T follicular helper cell (primary cell): ENCODE results near the gene RAB40C.

Experiments used
- DNase-seq: peaks from one replicate; pipeline ENCODE4 v3.0.0-alpha.2; 2020; ENCODE audit warnings: low read depth

Gene RAB40C

DNA sequence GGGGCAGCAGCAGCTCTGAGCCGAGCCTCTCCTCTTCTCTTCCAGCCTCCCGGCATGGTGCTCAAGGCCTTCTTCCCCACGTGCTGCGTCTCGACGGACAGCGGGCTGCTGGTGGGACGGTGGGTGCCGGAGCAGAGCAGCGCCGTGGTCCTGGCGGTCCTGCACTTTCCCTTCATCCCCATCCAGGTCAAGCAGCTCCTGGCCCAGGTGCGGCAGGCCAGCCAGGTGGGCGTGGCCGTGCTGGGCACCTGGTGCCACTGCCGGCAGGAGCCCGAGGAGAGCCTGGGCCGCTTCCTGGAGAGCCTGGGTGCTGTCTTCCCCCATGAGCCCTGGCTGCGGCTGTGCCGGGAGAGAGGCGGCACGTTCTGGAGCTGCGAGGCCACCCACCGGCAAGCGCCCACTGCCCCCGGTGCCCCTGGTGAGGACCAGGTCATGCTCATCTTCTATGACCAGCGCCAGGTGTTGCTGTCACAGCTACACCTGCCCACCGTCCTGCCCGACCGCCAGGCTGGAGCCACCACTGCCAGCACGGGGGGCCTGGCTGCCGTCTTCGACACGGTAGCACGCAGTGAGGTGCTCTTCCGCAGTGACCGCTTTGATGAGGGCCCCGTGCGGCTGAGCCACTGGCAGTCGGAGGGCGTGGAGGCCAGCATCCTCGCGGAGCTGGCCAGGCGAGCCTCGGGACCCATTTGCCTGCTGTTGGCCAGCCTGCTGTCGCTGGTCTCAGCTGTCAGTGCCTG lies 15.7 kb upstream of the RAB40C start:
- DNase-seq = no peak

- no peak for DNase-seq
These were observed 14.3 kb upstream of the RAB40C start for GRCh38 chr16:575354-576196.

- DNase-seq = no peak
These were observed 13.6 kb upstream of the RAB40C start for GRCh38 chr16:576197-576822.

GRCh38 chr16:576823-577201 lies 13.1 kb upstream of the RAB40C start:
- no peak for DNase-seq

GRCh38 chr16:577796-578195 lies 12.1 kb upstream of the RAB40C start:
- DNase-seq = no peak

DNA sequence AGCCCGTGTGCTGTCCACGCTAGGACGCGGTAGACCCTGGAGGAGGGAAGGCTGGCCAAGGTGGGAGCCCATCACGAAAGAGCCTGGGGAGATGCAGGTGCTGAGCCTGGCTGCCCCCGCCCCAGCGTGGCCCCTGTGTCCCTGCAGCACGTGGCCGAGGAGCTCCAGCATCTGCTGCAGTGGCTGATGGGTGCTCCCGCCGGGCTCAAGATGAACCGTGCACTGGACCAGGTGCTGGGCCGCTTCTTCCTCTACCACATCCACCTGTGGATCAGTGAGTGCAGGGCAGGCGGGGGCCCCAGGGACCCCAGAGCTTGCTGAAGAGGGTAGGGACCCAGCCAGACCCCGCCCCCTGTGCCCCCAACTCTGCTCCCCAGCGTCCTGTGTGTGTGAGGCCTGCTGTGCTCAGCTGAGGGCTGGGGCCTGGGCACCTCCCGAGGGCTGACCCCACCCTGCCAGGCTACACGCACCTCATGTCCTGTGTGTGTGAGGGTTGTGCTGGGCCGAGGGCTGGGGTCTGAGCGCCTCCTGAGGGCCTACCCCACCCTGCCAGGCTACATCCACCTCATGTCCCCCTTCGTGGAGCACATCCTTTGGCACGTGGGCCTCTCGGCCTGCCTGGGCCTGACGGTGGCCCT lies 11.5 kb upstream of the RAB40C start:
- no peak for DNase-seq

GRCh38 chr16:578870-579405 lies 10.9 kb upstream of the RAB40C start:
- peak; percentile 37 for DNase-seq

GRCh38 chr16:580141-580945 lies 9.5 kb upstream of the RAB40C start:
- no peak for DNase-seq

GRCh38 chr16:580946-581498 lies 8.8 kb upstream of the RAB40C start:
- DNase-seq = no peak

GRCh38 chr16:582218-582613 lies 7.7 kb upstream of the RAB40C start:
- DNase-seq = no peak

- DNase-seq = no peak
These were observed 7.1 kb upstream of the RAB40C start for GRCh38 chr16:582614-583331.

GRCh38 chr16:583470-583814 lies 6.4 kb upstream of the RAB40C start:
- no peak for DNase-seq

GRCh38 chr16:583815-584591 lies 5.9 kb upstream of the RAB40C start:
- DNase-seq = no peak

GRCh38 chr16:585351-585750 lies 4.5 kb upstream of the RAB40C start:
- DNase-seq = no peak

DNA sequence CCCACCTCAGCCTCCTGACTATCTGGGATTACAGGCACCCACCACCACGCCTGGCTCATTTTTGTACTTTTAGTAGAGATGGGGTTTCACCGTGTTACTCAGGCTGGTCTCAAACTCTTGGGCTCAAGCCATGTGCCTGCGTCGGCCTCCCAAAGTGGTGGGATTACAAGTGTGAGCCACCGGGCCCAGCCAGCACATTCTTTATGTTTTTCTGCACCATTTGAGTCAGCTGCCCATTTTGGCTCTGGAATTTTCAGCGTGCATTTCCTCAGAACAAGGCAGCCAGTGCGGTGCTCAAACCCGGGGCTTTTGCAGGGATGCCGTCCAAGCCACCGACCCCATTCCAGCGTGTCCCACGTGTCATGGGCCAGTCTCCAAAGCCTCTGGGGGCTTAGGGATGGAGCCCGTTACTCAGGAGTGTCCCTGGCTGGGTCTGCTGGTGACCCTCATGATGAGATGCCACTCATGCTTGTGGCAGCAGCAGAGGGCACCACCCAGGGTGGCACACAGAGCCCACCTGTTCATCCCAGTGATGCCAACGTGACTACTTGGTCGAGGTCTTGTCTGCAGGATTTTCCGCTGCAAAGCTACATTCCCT lies 3.7 kb upstream of the RAB40C start:
- DNase-seq = no peak

- DNase-seq = no peak
These were observed 2.9 kb upstream of the RAB40C start for GRCh38 chr16:586645-587590.

GRCh38 chr16:588639-588888 lies 1.3 kb upstream of the RAB40C start:
- DNase-seq = peak; percentile 64

DNA sequence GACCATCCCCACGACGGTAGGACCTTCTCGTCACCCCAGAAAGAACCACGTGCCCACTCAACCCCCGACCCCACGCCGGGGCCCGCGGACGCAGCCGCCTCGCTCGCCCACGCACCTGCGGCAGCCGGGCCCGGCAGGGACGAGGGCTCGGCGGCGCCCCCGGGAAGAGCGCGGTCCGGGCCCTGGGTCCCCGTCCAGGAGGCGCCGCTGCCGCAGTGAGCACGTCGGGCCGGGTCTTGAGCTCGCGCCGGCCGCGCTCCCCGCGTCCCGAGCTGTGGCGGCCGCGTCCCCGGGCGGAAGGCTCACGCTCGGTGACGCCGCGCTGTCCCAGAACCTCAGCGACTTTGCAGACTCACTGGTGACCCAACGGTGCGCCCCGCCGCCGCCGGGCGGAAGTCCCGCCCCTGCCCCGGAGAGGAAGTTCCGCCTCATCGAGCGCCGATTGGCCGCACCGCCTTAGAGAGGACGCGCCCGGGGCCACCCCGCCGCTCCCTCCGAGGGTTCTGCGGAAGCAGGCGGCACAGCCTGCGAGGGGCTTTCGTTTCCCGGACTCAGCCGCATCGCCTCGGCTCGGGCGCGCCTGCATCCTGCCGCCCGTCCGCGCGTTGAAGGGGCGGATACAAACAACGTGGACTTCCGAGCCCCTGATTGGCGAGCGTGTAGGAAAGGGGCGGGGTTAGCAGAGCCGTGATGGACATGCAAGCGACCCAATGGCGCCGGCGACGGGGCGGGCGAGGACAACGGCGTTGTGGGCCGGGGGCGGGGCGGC lies 793 bp upstream of the RAB40C start:
- peak; percentile 98 for DNase-seq
